Epithelial cell of proximal tubule (primary cell): ENCODE measurements around the gene FOXL2. TPM values are rescaled to one million over a fixed set of nuclear protein-coding genes. Genes with fewer than 3 reads are reported as not detected.

Experiments
- DNase-seq: peaks from one replicate; pipeline ENCODE4 v3.0.0-alpha.2; 2011; ENCODE audit warnings: low read depth
- H3K4me3 ChIP-seq: 2 replicates; pipeline ENCODE4 v1.5.1; 2011; ENCODE audit warnings: low read depth, mild to moderate bottlenecking, low read length
- CTCF ChIP-seq: conservative IDR thresholded peaks from 2 replicates; pipeline ENCODE4 v1.5.1; 2012; ENCODE audit warnings: low read depth, mild to moderate bottlenecking, low read length
- total RNA-seq: library from RNA; depleted of rRNA; stranded (reverse); fragments of >200 nt; gene quantifications from 2 replicates; pipeline ENCODE4 v1.2.3, GENCODE V29; 2015

FOXL2 gene
- total RNA-seq, 1 donor from 2014 or later = 2.0 TPM

- TF ChIP-seq CTCF = no peak
- no peak for DNase-seq
These were observed 32.0 kb downstream of the FOXL2 start for GRCh38 chr3:138914870-138915502.

GRCh38 chr3:138913766-138914165, 33.2 kb downstream of the FOXL2 start:
- no peak for DNase-seq
- H3K4me3 ChIP-seq = no peak overlapping the region
- no peak for TF ChIP-seq CTCF

More at GRCh38 chr3:138914870-138915502, 32.0 kb downstream of the FOXL2 start:
- H3K4me3 ChIP-seq = peak overlapping the region; percentile 73

- no peak for TF ChIP-seq CTCF
- DNase-seq = no peak
- H3K4me3 ChIP-seq = no peak overlapping the region
These were observed 34.7 kb downstream of the FOXL2 start for GRCh38 chr3:138912237-138912636.

- no peak for DNase-seq
- no peak overlapping the region for H3K4me3 ChIP-seq
- TF ChIP-seq CTCF = no peak
These were observed 35.3 kb downstream of the FOXL2 start for GRCh38 chr3:138911621-138912020.

- no peak for DNase-seq
- TF ChIP-seq CTCF = no peak
These were observed 37.0 kb downstream of the FOXL2 start for GRCh38 chr3:138909904-138910303.

GRCh38 chr3:138908846-138909245, 38.1 kb downstream of the FOXL2 start:
- DNase-seq = no peak
- no peak overlapping the region for H3K4me3 ChIP-seq
- TF ChIP-seq CTCF = no peak

More at GRCh38 chr3:138909904-138910303, 37.0 kb downstream of the FOXL2 start:
- H3K4me3 ChIP-seq = no peak overlapping the region

- DNase-seq = no peak
- TF ChIP-seq CTCF = no peak
- no peak overlapping the region for H3K4me3 ChIP-seq
These were observed 39.4 kb downstream of the FOXL2 start for GRCh38 chr3:138907539-138907938.
